CD4-positive, alpha-beta T cell treated with Interleukin-21 for 1 hour (primary cell): ENCODE results near the gene ASB6.
"Not testable (repeated sequence)": the region's sequence is repeated elsewhere in the genome, so short reads cannot be mapped to it uniquely, and the experiment has no call there.

Source experiments
- DNase-seq: peaks from one replicate; pipeline ENCODE4 v3.0.0-alpha.2; 2020

The ASB6 gene

GRCh38 chr9:129666575-129666974 lies 24.6 kb upstream of the ASB6 start:
- DNase-seq, result no peak

GRCh38 chr9:129665814-129666520 lies 24.0 kb upstream of the ASB6 start:
- DNase-seq, result no peak

- peak; percentile 15 for DNase-seq
These were observed 23.4 kb upstream of the ASB6 start, which contains the start of gene PRRX2 for GRCh38 chr9:129665389-129665775. TSS of gene PRRX2 (plus strand) at chr9:129665647. CDS start at chr9:129665868, 221 bp downstream.

- DNase-seq, result no peak
These were observed 22.9 kb upstream of the ASB6 start for GRCh38 chr9:129664746-129665388.

GRCh38 chr9:129662239-129662638 lies 20.3 kb upstream of the ASB6 start:
- DNase-seq, result not testable (repeated sequence)

GRCh38 chr9:129661029-129661428 lies 19.1 kb upstream of the ASB6 start:
- no peak for DNase-seq

- no peak for DNase-seq
These were observed 14.9 kb upstream of the ASB6 start for GRCh38 chr9:129656795-129657390.

- DNase-seq, result no peak
These were observed 13.7 kb upstream of the ASB6 start for GRCh38 chr9:129655696-129656095.

- no peak for DNase-seq
These were observed 13.2 kb upstream of the ASB6 start for GRCh38 chr9:129655154-129655553.

GRCh38 chr9:129654554-129655040 lies 12.6 kb upstream of the ASB6 start:
- no peak for DNase-seq

- no peak for DNase-seq
These were observed 12.0 kb upstream of the ASB6 start for GRCh38 chr9:129653823-129654553.

- no peak for DNase-seq
These were observed 8.8 kb upstream of the ASB6 start for GRCh38 chr9:129650680-129651235.

- no peak for DNase-seq
These were observed 8.1 kb upstream of the ASB6 start for GRCh38 chr9:129649726-129650679.

- no peak for DNase-seq
These were observed 6.8 kb upstream of the ASB6 start for GRCh38 chr9:129648764-129649115.

- no peak for DNase-seq
These were observed 6.3 kb upstream of the ASB6 start for GRCh38 chr9:129648092-129648763.

- no peak for DNase-seq
These were observed 5.7 kb upstream of the ASB6 start for GRCh38 chr9:129647635-129648034.

- no peak for DNase-seq
These were observed 4.7 kb upstream of the ASB6 start for GRCh38 chr9:129646654-129647053.

- no peak for DNase-seq
These were observed 4.3 kb upstream of the ASB6 start for GRCh38 chr9:129646252-129646651.

GRCh38 chr9:129644902-129645301 lies 3.0 kb upstream of the ASB6 start:
- DNase-seq, result no peak

GRCh38 chr9:129644365-129644764 lies 2.4 kb upstream of the ASB6 start:
- no peak for DNase-seq

GRCh38 chr9:129643706-129644105 lies 1.8 kb upstream of the ASB6 start:
- no peak for DNase-seq
